Measurements from ENCODE around the gene PCNX2. TPM values are rescaled to one million over a fixed set of nuclear protein-coding genes. Genes with fewer than 3 reads are reported as not detected.

PCNX2 gene
- total RNA-seq, 1 donor = 56.8 TPM

- Histone ChIP-seq H3K4me2 (ENCODE audit: insufficient read depth, low read length) (no peak overlapping the region), H3K4me3 (ENCODE audit: insufficient read depth, low read length) (no peak overlapping the region), H3K4me1 (ENCODE audit: insufficient read depth, low read length) (no peaks in the 10 kb centered on the region), H4K20me1 (ENCODE audit: insufficient read depth, low read length) (no peaks in the 10 kb centered on the region), H2AFZ (ENCODE audit: low read length) (no peak overlapping the region), H3K36me3 (ENCODE audit: insufficient read depth, low read length) (peaks cover 3% of the 10 kb centered on the region), H3K79me2 (ENCODE audit: insufficient read depth, low read length) (no peaks in the 10 kb centered on the region), H3K27me3 (ENCODE audit: insufficient read depth, low read length) (no peaks in the 10 kb centered on the region), H3K27ac (ENCODE audit: low read depth, low read length) (no peak overlapping the region), H3K9me3 (ENCODE audit: low read depth, low read length) (no peaks in the 10 kb centered on the region)
- DNase-seq (ENCODE audit: insufficient read length, low spot score, missing footprints) = no peak
- no peak for TF ChIP-seq CTCF (IDR thresholded peaks at IDR 0.05; ENCODE audit: extremely low read depth, low read depth, low read length)
Observed at GRCh38 chr1:233230011-233230410, 65.5 kb downstream of the PCNX2 start.

- no peak overlapping the region for H3K4me2 ChIP-seq (ENCODE audit: insufficient read depth, low read length)
- H3K9me3 ChIP-seq (ENCODE audit: low read depth, low read length) = no peaks in the 10 kb centered on the region
- no peak for DNase-seq (ENCODE audit: insufficient read length, low spot score, missing footprints)
- no peak for TF ChIP-seq CTCF (IDR thresholded peaks at IDR 0.05; ENCODE audit: extremely low read depth, low read depth, low read length)
- H4K20me1 ChIP-seq (ENCODE audit: insufficient read depth, low read length) = no peaks in the 10 kb centered on the region
- H3K27me3 ChIP-seq (ENCODE audit: insufficient read depth, low read length) = no peaks in the 10 kb centered on the region
- peaks cover 3% of the 10 kb centered on the region for H3K36me3 ChIP-seq (ENCODE audit: insufficient read depth, low read length)
- H3K27ac ChIP-seq (ENCODE audit: low read depth, low read length) = no peak overlapping the region
- no peaks in the 10 kb centered on the region for H3K4me1 ChIP-seq (ENCODE audit: insufficient read depth, low read length)
- no peaks in the 10 kb centered on the region for H3K79me2 ChIP-seq (ENCODE audit: insufficient read depth, low read length)
- H3K4me3 ChIP-seq (ENCODE audit: insufficient read depth, low read length) = no peak overlapping the region
- H2AFZ ChIP-seq (ENCODE audit: low read length) = no peak overlapping the region
Observed at GRCh38 chr1:233229288-233229687, 66.2 kb downstream of the PCNX2 start.

- Histone ChIP-seq H3K79me2 (ENCODE audit: insufficient read depth, low read length) (no peaks in the 10 kb centered on the region), H3K4me2 (ENCODE audit: insufficient read depth, low read length) (no peak overlapping the region), H3K4me3 (ENCODE audit: insufficient read depth, low read length) (no peak overlapping the region), H3K36me3 (ENCODE audit: insufficient read depth, low read length) (peaks cover 3% of the 10 kb centered on the region), H3K27me3 (ENCODE audit: insufficient read depth, low read length) (no peaks in the 10 kb centered on the region), H3K4me1 (ENCODE audit: insufficient read depth, low read length) (no peaks in the 10 kb centered on the region), H3K9me3 (ENCODE audit: low read depth, low read length) (no peaks in the 10 kb centered on the region), H2AFZ (ENCODE audit: low read length) (no peak overlapping the region), H4K20me1 (ENCODE audit: insufficient read depth, low read length) (no peaks in the 10 kb centered on the region), H3K27ac (ENCODE audit: low read depth, low read length) (no peak overlapping the region)
- DNase-seq (ENCODE audit: insufficient read length, low spot score, missing footprints) = no peak
- no peak for TF ChIP-seq CTCF (IDR thresholded peaks at IDR 0.05; ENCODE audit: extremely low read depth, low read depth, low read length)
Observed at GRCh38 chr1:233227930-233228465, 67.5 kb downstream of the PCNX2 start.

GRCh38 chr1:233224311-233224710 lies 71.2 kb downstream of the PCNX2 start:
- Histone ChIP-seq H3K9me3 (ENCODE audit: low read depth, low read length) (no peaks in the 10 kb centered on the region), H2AFZ (ENCODE audit: low read length) (no peak overlapping the region), H4K20me1 (ENCODE audit: insufficient read depth, low read length) (no peaks in the 10 kb centered on the region), H3K27ac (ENCODE audit: low read depth, low read length) (no peak overlapping the region), H3K4me2 (ENCODE audit: insufficient read depth, low read length) (no peak overlapping the region), H3K27me3 (ENCODE audit: insufficient read depth, low read length) (no peaks in the 10 kb centered on the region), H3K4me3 (ENCODE audit: insufficient read depth, low read length) (no peak overlapping the region), H3K36me3 (ENCODE audit: insufficient read depth, low read length) (peaks cover 5% of the 10 kb centered on the region), H3K4me1 (ENCODE audit: insufficient read depth, low read length) (no peaks in the 10 kb centered on the region), H3K79me2 (ENCODE audit: insufficient read depth, low read length) (no peaks in the 10 kb centered on the region)
- no peak for TF ChIP-seq CTCF (IDR thresholded peaks at IDR 0.05; ENCODE audit: extremely low read depth, low read depth, low read length)
- no peak for DNase-seq (ENCODE audit: insufficient read length, low spot score, missing footprints)
